GM21360 (cell line): ENCODE results near the gene CD300E.

Experiments used
- ATAC-seq: cut with Tn5 transposase; IDR thresholded peaks from one replicate; pipeline ENCODE4 v1.9.1; 2021; ENCODE audit warnings: mild to moderate bottlenecking, moderate library complexity; ENCODE audit not compliant: unreplicated experiment

The CD300E gene

GRCh38 chr17:74569020-74570003 lies 54.2 kb downstream of the CD300E start:
- no peak for ATAC-seq

- ATAC-seq, result no peak
These were observed 55.2 kb downstream of the CD300E start for GRCh38 chr17:74568106-74568873.

GRCh38 chr17:74567397-74567796 lies 56.1 kb downstream of the CD300E start, which contains the start of gene CD300H:
Gene CD300H, minus strand, starts transcription at chr17:74567509.
- ATAC-seq, result no peak

- ATAC-seq, result no peak
These were observed 57.3 kb downstream of the CD300E start for GRCh38 chr17:74566132-74566753.

- no peak for ATAC-seq
These were observed 58.4 kb downstream of the CD300E start for GRCh38 chr17:74565126-74565525.

- ATAC-seq, result no peak
These were observed 60.2 kb downstream of the CD300E start for GRCh38 chr17:74563358-74563757.

- no peak for ATAC-seq
These were observed 62.0 kb downstream of the CD300E start for GRCh38 chr17:74561586-74561985.
